Esophagus squamous epithelium (tissue), 5 donors: ENCODE results near the gene HNRNPU. TPM values are rescaled to one million over a fixed set of nuclear protein-coding genes. Genes with fewer than 3 reads are reported as not detected.

Experiments used
- DNase-seq: peaks from one replicate; lab custom pipeline; 2025; lab: John Stamatoyannopoulos, UW
- H3K27ac ChIP-seq, 4 donors: fragments of 200-600 bp; sonication (generic); one replicate each; pipeline ENCODE4 v1.5.1; 2016 to 2019; ENCODE audit warnings: mild to moderate bottlenecking in 1 of 4
- H3K27me3 ChIP-seq, 4 donors: fragments of 200-600 bp; sonication (generic); 1 replicate in 3 of 4; 2 replicates in 1 of 4; pipeline versions ENCODE4 v1.5.1 to v1.6.0; 2017 to 2021; ENCODE audit warnings: antibody characterized with exemption in 1 of 4
- H3K36me3 ChIP-seq, 3 donors: fragments of 200-600 bp; sonication (generic); one replicate each; pipeline ENCODE4 v1.5.1; 2016 to 2019
- H3K4me1 ChIP-seq, 3 donors: fragments of 200-600 bp; sonication (generic); one replicate each; pipeline ENCODE4 v1.5.1; 2017 to 2019
- H3K4me3 ChIP-seq, 4 donors: fragments of 200-600 bp; sonication (generic); 1 replicate in 3 of 4; 2 replicates in 1 of 4; pipeline ENCODE4 v1.5.1; 2016 to 2019; ENCODE audit warnings: mild to moderate bottlenecking in 2 of 4, moderate library complexity in 1 of 4
- H3K9me3 ChIP-seq, 3 donors: fragments of 200-600 bp; sonication (generic); one replicate each; pipeline ENCODE4 v1.5.1; 2016 to 2019
- POLR2A ChIP-seq, 4 donors: fragments of 450-650 bp; IDR thresholded peaks; one replicate each; pipeline ENCODE4 v1.6.1; 2017; ENCODE audit warnings: antibody characterized with exemption in 4 of 4, mild to moderate bottlenecking in 4 of 4, moderate library complexity in 3 of 4
- WGBS, 2 donors: methylation state at CpG; one replicate each; pipeline ENCODE4 v1.1.5; 2018; 5-methylcytosine and 5-hydroxymethylcytosine counted together
- intact Hi-C: fragments of 100-400 bp; cut with DNase I; formaldehyde crosslinking; loops from one replicate; pipeline ENCODE4 v1.15.0; 2022
- total RNA-seq, 4 donors: library from RNA; depleted of rRNA; stranded (reverse); fragments of >200 nt; gene quantifications; one replicate each; pipeline ENCODE4 v1.1.0, GENCODE V29; 2016
- TF ChIP-seq, protein P1 (sequence below), 6 experiments: fragments of 450-650 bp in 4 of 6; fragments of 200-600 bp in 2 of 6; sonication (generic) in 2 of 6; IDR thresholded peaks; one replicate each; pipeline ENCODE4 v1.5.1; 2016 to 2019; ENCODE audit warnings: antibody characterized with exemption in 6 of 6, mild to moderate bottlenecking in 4 of 6, moderate library complexity in 4 of 6
- donor health status: DM: yes; HTN: yes; CAD: no.

Gene HNRNPU
- total RNA-seq, 4 donors from 2014 or later, result 176 to 308 (median 257) TPM

DNA sequence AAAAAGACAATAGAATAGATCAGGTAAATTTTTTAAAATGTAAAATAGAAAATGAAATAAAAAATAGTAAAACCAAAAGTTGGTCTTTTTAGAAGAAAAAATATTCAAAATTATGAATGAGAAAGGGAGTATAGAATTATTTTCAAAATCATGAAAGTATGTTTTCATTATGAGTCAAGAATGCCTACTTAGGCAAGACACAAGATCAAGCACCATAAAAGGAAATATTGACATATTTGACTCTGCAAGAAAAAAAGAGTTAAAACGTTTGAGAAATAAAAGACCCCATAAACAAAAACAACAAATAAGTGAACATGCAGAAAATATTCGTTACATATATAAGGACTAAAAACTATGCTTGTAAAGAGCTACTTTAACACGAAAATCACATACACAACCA, 33.7 kb downstream of the HNRNPU start:
- no peak overlapping the region for H3K4me3 ChIP-seq
- peaks cover 0 to 12% (median 5%) of the 10 kb centered on the region in 3 donors for H3K4me1 ChIP-seq
- no peaks in the 10 kb centered on the region for H3K9me3 ChIP-seq
- H3K36me3 ChIP-seq, result peaks cover 0 to 4% (median 0%) of the 10 kb centered on the region in 3 donors
- no peak for TF ChIP-seq POLR2A (IDR thresholded peaks at IDR 0.05)
- TF ChIP-seq, protein P1, sequence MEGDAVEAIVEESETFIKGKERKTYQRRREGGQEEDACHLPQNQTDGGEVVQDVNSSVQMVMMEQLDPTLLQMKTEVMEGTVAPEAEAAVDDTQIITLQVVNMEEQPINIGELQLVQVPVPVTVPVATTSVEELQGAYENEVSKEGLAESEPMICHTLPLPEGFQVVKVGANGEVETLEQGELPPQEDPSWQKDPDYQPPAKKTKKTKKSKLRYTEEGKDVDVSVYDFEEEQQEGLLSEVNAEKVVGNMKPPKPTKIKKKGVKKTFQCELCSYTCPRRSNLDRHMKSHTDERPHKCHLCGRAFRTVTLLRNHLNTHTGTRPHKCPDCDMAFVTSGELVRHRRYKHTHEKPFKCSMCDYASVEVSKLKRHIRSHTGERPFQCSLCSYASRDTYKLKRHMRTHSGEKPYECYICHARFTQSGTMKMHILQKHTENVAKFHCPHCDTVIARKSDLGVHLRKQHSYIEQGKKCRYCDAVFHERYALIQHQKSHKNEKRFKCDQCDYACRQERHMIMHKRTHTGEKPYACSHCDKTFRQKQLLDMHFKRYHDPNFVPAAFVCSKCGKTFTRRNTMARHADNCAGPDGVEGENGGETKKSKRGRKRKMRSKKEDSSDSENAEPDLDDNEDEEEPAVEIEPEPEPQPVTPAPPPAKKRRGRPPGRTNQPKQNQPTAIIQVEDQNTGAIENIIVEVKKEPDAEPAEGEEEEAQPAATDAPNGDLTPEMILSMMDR (IDR thresholded peaks at IDR 0.05), result no peak
- no peak overlapping the region for H3K27ac ChIP-seq
- DNase-seq, result no peak
- intact Hi-C loops, result no loop called here
- 56 to 65% methylated on average over 3 of the region's 3 CpGs for WGBS, 2 donors
- no peaks in the 10 kb centered on the region for H3K27me3 ChIP-seq

DNA sequence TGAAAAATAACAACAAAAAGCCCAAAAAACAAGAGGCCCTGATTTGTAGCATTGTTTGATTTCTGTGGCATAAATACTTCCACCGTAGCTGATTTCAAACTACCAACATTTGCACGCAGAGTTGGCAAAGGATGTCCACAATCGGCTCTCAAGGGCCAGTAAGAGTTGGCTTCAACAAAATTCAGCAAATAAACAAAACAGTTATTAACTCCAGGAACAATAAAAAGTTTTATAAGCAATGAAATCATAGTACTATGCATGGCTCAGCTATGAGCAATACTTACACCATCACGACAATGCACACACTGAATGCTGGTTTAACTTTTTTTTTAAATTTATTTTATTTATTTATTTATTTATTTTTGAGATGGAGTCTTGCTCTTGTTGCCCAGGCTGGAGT, 37.6 kb downstream of the HNRNPU start:
- H3K9me3 ChIP-seq, result no peaks in the 10 kb centered on the region
- DNase-seq, result no peak
- no peak overlapping the region for H3K4me3 ChIP-seq
- peaks cover 0 to 4% (median 0%) of the 10 kb centered on the region in 3 donors for H3K36me3 ChIP-seq
- no peaks in the 10 kb centered on the region for H3K4me1 ChIP-seq
- TF ChIP-seq, protein P1 (IDR thresholded peaks at IDR 0.05), result no peak
- no peak for TF ChIP-seq POLR2A (IDR thresholded peaks at IDR 0.05)
- WGBS, 2 donors, result 76 to 86% methylated on average over 4 of the region's 4 CpGs
- no peak overlapping the region for H3K27ac ChIP-seq
- intact Hi-C loops, result no loop called here
- H3K27me3 ChIP-seq, result peaks cover 0 to 3% (median 0%) of the 10 kb centered on the region in 4 donors

DNA sequence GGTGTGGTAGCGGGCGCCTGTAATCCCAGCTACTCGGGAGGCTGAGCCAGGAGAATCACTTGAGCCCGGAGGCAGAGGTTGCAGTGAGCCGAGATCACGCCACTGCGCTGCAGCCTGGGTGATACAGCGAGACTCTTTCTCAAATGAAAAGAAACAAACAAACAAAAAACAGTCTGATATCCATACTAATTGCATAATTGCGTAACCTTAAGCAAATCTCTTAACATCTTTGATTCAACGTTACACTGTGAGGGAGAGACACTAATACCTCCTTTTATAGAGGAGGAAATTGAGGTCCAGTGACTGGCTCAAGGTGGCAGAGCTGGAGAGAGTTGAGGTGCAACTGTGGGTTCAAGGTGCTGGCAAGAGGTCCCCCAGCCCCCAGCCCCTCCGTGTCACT, 41.5 kb downstream of the HNRNPU start:
- Histone ChIP-seq H3K4me1 (no peaks in the 10 kb centered on the region), H3K27ac (no peak overlapping the region), H3K4me3 (no peak overlapping the region), H3K36me3 (no peaks in the 10 kb centered on the region), H3K27me3 (peaks cover 0 to 8% (median 0%) of the 10 kb centered on the region in 4 donors), H3K9me3 (no peaks in the 10 kb centered on the region)
- no peak for DNase-seq
- intact Hi-C loops, result no loop called here
- TF ChIP-seq POLR2A (IDR thresholded peaks at IDR 0.05), result no peak
- 83 to 87% methylated on average over 11 of the region's 11 CpGs for WGBS, 2 donors

DNA sequence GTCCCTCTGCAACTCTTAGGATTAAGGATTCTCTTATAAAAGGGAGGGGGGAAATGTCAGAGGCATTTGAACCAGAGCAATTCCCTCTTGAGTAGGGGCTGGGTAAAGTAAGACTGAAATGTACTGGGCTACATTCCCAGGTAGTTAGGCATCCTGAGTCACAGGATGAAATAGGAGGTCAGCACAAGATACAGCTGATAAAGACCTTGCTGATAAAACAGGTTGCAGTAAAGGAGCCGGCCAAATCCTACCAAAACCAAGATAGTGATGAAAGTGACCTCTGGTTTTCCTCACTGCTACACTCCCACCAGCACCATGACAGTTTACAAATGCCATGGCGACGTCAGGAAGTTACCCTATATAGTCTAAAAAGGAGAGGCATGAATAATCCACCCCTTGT, 43.2 kb downstream of the HNRNPU start:
- 77 to 82% methylated on average over 3 of the region's 3 CpGs for WGBS, 2 donors
- H3K27ac ChIP-seq, result no peak overlapping the region
- H3K36me3 ChIP-seq, result no peaks in the 10 kb centered on the region
- no peak for TF ChIP-seq POLR2A (IDR thresholded peaks at IDR 0.05)
- TF ChIP-seq, protein P1 (IDR thresholded peaks at IDR 0.05), result no peak
- DNase-seq, result no peak
- no peaks in the 10 kb centered on the region for H3K4me1 ChIP-seq
- H3K27me3 ChIP-seq, result peaks cover 0 to 8% (median 0%) of the 10 kb centered on the region in 4 donors
- H3K4me3 ChIP-seq, result no peak overlapping the region
- intact Hi-C loops, result no loop called here
- H3K9me3 ChIP-seq, result no peaks in the 10 kb centered on the region

DNA sequence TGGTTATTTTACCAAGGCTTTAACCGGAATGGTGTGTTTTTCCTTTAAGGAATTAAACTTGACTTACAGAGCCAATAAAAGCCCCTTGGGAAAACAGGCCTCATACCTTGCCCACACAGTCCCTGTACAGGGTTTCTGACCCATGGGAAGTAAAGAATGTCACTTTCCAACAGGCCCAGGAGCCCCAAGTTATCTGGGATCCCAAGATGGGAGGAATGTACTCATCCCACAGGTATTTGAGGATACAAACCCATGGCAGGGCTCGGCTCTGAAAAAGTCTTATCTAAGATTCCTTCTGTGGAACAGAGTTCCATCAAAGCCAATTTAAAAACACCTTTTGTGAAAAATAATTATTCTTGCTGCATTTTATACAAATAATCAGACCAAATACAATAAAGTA, 44.2 kb downstream of the HNRNPU start:
- intact Hi-C loops, result no loop called here
- no peak overlapping the region for H3K4me3 ChIP-seq
- H3K4me1 ChIP-seq, result no peaks in the 10 kb centered on the region
- DNase-seq, result no peak
- no peak for TF ChIP-seq POLR2A (IDR thresholded peaks at IDR 0.05)
- TF ChIP-seq, protein P1 (IDR thresholded peaks at IDR 0.05), result no peak
- H3K27me3 ChIP-seq, result peaks cover 0 to 9% (median 0%) of the 10 kb centered on the region in 4 donors
- H3K27ac ChIP-seq, result no peak overlapping the region
- WGBS, 2 donors, result 69 to 90% methylated on average over 2 of the region's 2 CpGs
- H3K9me3 ChIP-seq, result no peaks in the 10 kb centered on the region
- H3K36me3 ChIP-seq, result no peaks in the 10 kb centered on the region

DNA sequence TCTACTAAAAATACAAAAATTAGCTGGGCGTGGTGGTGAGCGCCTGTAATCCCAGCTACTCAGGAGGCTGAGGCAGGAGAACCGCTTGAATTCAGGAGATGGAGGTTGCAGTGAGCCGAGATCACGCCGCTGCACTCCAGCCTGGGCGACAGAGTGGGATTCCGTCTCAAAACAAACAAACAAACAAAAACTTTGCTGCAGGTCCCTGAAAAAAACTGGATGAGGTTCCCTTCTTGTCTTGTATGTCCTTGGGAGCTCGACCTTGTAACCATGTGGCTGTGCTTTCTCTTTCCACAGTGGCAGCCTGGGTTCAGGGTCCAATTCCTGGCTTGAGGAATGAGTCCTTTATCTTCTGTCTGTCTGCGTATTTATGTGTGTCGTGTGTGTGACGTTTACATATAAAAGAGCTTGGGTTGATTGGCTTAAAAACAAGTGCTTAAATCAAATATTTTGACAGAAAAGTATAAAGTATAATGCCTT, 46.9 kb downstream of the HNRNPU start:
- Histone ChIP-seq H3K4me3 (no peak overlapping the region), H3K4me1 (no peaks in the 10 kb centered on the region), H3K36me3 (no peaks in the 10 kb centered on the region), H3K27ac (no peak overlapping the region), H3K27me3 (peaks cover 0 to 14% (median 0%) of the 10 kb centered on the region in 4 donors), H3K9me3 (no peaks in the 10 kb centered on the region)
- WGBS, 2 donors, result 58 to 69% methylated on average over 5 to 12 of the region's 12 CpGs
- intact Hi-C loops, result no loop called here
- no peak for DNase-seq
- TF ChIP-seq, protein P1 (IDR thresholded peaks at IDR 0.05), result no peak
- no peak for TF ChIP-seq POLR2A (IDR thresholded peaks at IDR 0.05)
